K562 (cell line): ENCODE results near the gene EIPR1. TPM values are rescaled to one million over a fixed set of nuclear protein-coding genes. Genes with fewer than 3 reads are reported as not detected.

Experiments used
- ATF1 ChIP-seq, 2 experiments: fragments of 450-650 bp in 1 of 2; IDR thresholded peaks; 2 replicates each; pipeline ENCODE4 v1.6.1; 2016; ENCODE audit warnings: missing compliant biosample characterization in 1 of 2, missing genetic modification characterization in 1 of 2
- CBX1 ChIP-seq: sonication (generic); IDR thresholded peaks from 2 replicates; pipeline ENCODE4 v1.6.1; 2016; ENCODE audit warnings: antibody characterized with exemption, low read depth, mild to moderate bottlenecking
- FOSL1 ChIP-seq: fragments of 200-800 bp; sonication (Bioruptor generic); conservative IDR thresholded peaks from 2 replicates; pipeline ENCODE4 v1.6.1; 2016; ENCODE audit warnings: missing genetic modification characterization, missing compliant biosample characterization
- FOXK1 ChIP-seq: sonication (generic); formaldehyde crosslinking; IDR thresholded peaks from 2 replicates; pipeline ENCODE4 v1.8.0; 2022; ENCODE audit warnings: missing genetic modification reagents, mild to moderate bottlenecking, borderline replicate concordance
- HDAC8 ChIP-seq: fragments of 450-650 bp; IDR thresholded peaks from 2 replicates; pipeline ENCODE4 v1.6.1; 2016; ENCODE audit warnings: mild to moderate bottlenecking, missing genetic modification characterization, moderate library complexity, missing compliant biosample characterization
- HMG20A ChIP-seq: fragments of 450-650 bp; formaldehyde crosslinking; conservative IDR thresholded peaks from 2 replicates; pipeline ENCODE4 v1.4.0; 2020; ENCODE audit warnings: mild to moderate bottlenecking, mixed read lengths
- JUND ChIP-seq, 2 experiments: IDR thresholded peaks; 2 replicates in 1 of 2; 3 replicates in 1 of 2; pipeline ENCODE4 v1.6.1; 2011; ENCODE audit warnings: borderline replicate concordance in 2 of 2, low read depth in 2 of 2, low read length in 2 of 2, improper control_type of control experiment in 1 of 2, missing biosample characterization in 1 of 2, missing genetic modification characterization in 1 of 2, missing genetic modification reagents in 1 of 2
- MTA2 ChIP-seq: fragments of 450-650 bp; IDR thresholded peaks from 2 replicates; pipeline ENCODE4 v1.6.1; 2016; ENCODE audit warnings: low read depth
- NR3C1 ChIP-seq: sonication (generic); formaldehyde crosslinking; IDR thresholded peaks from 2 replicates; pipeline ENCODE4 v1.8.1; 2022; ENCODE audit warnings: missing genetic modification reagents
- POLR2AphosphoS2 ChIP-seq: IDR thresholded peaks from 2 replicates; pipeline ENCODE4 v1.6.1; 2012; ENCODE audit warnings: low read length, improper control_type of control experiment
- RERE ChIP-seq: sonication (generic); formaldehyde crosslinking; IDR thresholded peaks from 2 replicates; pipeline ENCODE4 v1.8.0; 2023; ENCODE audit warnings: missing genetic modification reagents, mild to moderate bottlenecking, borderline replicate concordance
- RREB1 ChIP-seq: fragments of 250-450 bp; sonication (Bioruptor Pico); IDR thresholded peaks from 2 replicates; pipeline ENCODE4 v1.4.0; 2020
- SLC30A9 ChIP-seq: fragments of 250-450 bp; sonication (Bioruptor Pico); IDR thresholded peaks from 2 replicates; pipeline ENCODE4 v1.8.0; 2022; ENCODE audit warnings: mild to moderate bottlenecking, moderate library complexity
- ZBTB7A ChIP-seq: IDR thresholded peaks from 2 replicates; pipeline ENCODE4 v1.6.1; 2011; ENCODE audit warnings: low read depth, mild to moderate bottlenecking, low read length, moderate library complexity, borderline replicate concordance; ENCODE audit not compliant: control insufficient read depth
- ZNF354B ChIP-seq: fragments of 250-450 bp; sonication (Bioruptor Pico); IDR thresholded peaks from 2 replicates; pipeline ENCODE4 v1.4.0; 2020
- ZNF436 ChIP-seq: fragments of 250-450, 450-650 bp; sonication (Bioruptor Pico); formaldehyde crosslinking; IDR thresholded peaks from 2 replicates; pipeline ENCODE4 v1.7.0; 2020; ENCODE audit warnings: mild to moderate bottlenecking
- polyA plus RNA-seq, 8 experiments: library from polyadenylated mRNA; depleted of rRNA in 4 of 8; stranded (reverse) in 5 of 8; unstranded in 3 of 8; fragments of >200 nt; fragmentation: Nextera tagmentation in 2 of 8; fragmentation: Illumina TruSeq in 1 of 8; extraction: Ambion mirVana in 2 of 8; extraction: Trizol in 1 of 8; gene quantifications; 2 replicates each; pipeline versions ENCODE4 v1.2.1 to v1.2.3, GENCODE V29; 2011 to 2014; ENCODE audit warnings: inconsistent platforms in 1 of 8, missing spikeins in 1 of 8
- total RNA-seq, 7 experiments: library from RNA; depleted of rRNA in 6 of 7; stranded (reverse); fragments of >200 nt in 6 of 7; fragmentation: Illumina TruSeq in 2 of 7; extraction: Trizol in 2 of 7; gene quantifications; 2 replicates each; pipeline versions ENCODE4 v1.2.1 to v1.2.3, GENCODE V29; 2011 to 2021; ENCODE audit warnings: low replicate concordance in 1 of 7

EIPR1 gene
- total and polyA plus RNA-seq, 9 of the 15 experiments (the other 6 are each of a cell fraction or from before 2014, with no cell fraction given): 19.9 to 54.4 (median 35.9) TPM

GRCh38 chr2:3377612-3378432 is at the start of gene EIPR1 (continued):
- no peak for TF ChIP-seq RERE
- TF ChIP-seq ZBTB7A: peak; percentile 47; the same call in 1 of the 2 replicates
- TF ChIP-seq NR3C1 (CRISPR knock-in tag): no peak
- TF ChIP-seq ZNF354B: no peak
- peak; percentile 87 for TF ChIP-seq FOSL1 (tag)
- TF ChIP-seq SLC30A9 (CRISPR knock-in tag): no peak
- no peak for TF ChIP-seq HDAC8 (tag)
- no peak for TF ChIP-seq FOXK1 (CRISPR knock-in tag)
- TF ChIP-seq HMG20A (CRISPR knock-in tag): no peak
- peak; percentile 51; the same call in 1 of the 2 replicates for TF ChIP-seq CBX1
- 0 out of 2 replicates have a peak, but pooled peaks have one; percentile 16 for TF ChIP-seq RREB1 (CRISPR knock-in tag)
- TF ChIP-seq POLR2AphosphoS2: no peak
- peak; percentile 88 for TF ChIP-seq JUND (IDR thresholded peaks at IDR 0.05; ENCODE audit: borderline replicate concordance, low read depth, low read length)
- TF ChIP-seq JUND (tag; IDR thresholded peaks at IDR 0.05; ENCODE audit: borderline replicate concordance, low read depth, low read length): peak; percentile 81; the same call in 2 of the 3 replicates
- TF ChIP-seq MTA2: no peak
- TF ChIP-seq ATF1 (CRISPR knock-in tag; IDR thresholded peaks at IDR 0.05): no peak
- peak; percentile 96 for TF ChIP-seq ATF1 (tag; IDR thresholded peaks at IDR 0.05)
- TF ChIP-seq ZNF436 (CRISPR knock-in tag): no peak
